Kidney tubule cell (primary cell): ENCODE results near the gene SLC39A13.

Experiments
- DNase-seq: peaks from one replicate; pipeline ENCODE4 v3.0.0-alpha.2; 2018; ENCODE audit warnings: low spot score

The SLC39A13 gene

GRCh38 chr11:47454258-47454671 is 45.9 kb downstream of the SLC39A13 start:
- peak; percentile 81 for DNase-seq

- peak; percentile 42 for DNase-seq
These were observed 52.3 kb downstream of the SLC39A13 start for GRCh38 chr11:47460571-47461235.

- no peak for DNase-seq
These were observed 53.5 kb downstream of the SLC39A13 start for GRCh38 chr11:47461876-47462275.

- no peak for DNase-seq
These were observed 56.1 kb downstream of the SLC39A13 start for GRCh38 chr11:47464483-47464882.
